B cell (primary cell): ENCODE measurements around the gene ELF1.

Experiments
- EZH2 ChIP-seq: IDR thresholded peaks from 2 replicates; pipeline ENCODE4 v1.6.1; 2012; ENCODE audit warnings: borderline replicate concordance, low read depth, mild to moderate bottlenecking, moderate library complexity, low read length; ENCODE audit not compliant: insufficient read depth, poor library complexity, severe bottlenecking
- TF ChIP-seq, protein P1 (sequence below): fragments of 200-600 bp; IDR thresholded peaks from one replicate; pipeline ENCODE4 v1.8.0; 2022; ENCODE audit warnings: antibody characterized with exemption, mild to moderate bottlenecking

DNA sequence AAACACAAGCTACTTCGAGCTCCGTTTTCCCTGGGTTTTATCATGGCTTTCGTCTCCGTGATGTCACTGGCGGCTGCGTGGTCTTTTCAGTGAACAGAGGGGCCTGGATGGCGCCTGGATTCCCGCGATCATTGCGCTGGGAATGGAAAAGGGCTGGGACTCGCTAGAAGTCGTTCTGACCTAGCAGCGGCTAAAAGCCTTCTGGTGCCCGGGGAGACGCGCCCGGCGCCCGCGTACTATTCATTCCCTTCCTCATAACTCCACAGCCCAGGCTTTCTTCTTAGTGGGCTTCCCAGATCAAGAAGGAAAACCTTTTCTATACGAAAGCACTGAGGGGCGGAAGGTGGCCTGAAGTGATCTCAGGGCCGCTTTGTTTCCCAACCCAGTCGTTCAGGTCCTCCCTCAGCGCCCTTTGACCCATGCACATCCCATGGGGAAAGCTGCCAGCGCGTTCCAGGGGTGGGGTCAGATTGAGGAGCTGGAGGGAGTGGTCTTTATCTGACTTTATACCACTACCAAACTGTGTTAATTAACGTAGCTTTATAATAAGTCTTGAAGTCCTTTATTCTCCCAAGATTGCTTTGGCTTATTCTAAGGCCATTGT, 96.6 kb downstream of the ELF1 start:
- TF ChIP-seq, protein P1, sequence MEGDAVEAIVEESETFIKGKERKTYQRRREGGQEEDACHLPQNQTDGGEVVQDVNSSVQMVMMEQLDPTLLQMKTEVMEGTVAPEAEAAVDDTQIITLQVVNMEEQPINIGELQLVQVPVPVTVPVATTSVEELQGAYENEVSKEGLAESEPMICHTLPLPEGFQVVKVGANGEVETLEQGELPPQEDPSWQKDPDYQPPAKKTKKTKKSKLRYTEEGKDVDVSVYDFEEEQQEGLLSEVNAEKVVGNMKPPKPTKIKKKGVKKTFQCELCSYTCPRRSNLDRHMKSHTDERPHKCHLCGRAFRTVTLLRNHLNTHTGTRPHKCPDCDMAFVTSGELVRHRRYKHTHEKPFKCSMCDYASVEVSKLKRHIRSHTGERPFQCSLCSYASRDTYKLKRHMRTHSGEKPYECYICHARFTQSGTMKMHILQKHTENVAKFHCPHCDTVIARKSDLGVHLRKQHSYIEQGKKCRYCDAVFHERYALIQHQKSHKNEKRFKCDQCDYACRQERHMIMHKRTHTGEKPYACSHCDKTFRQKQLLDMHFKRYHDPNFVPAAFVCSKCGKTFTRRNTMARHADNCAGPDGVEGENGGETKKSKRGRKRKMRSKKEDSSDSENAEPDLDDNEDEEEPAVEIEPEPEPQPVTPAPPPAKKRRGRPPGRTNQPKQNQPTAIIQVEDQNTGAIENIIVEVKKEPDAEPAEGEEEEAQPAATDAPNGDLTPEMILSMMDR, result no peak
- no peak for TF ChIP-seq EZH2
